ENCODE data around the gene GTF3C5. TPM values are rescaled to one million over a fixed set of nuclear protein-coding genes. Genes with fewer than 3 reads are reported as not detected.

GTF3C5 gene
- total and polyA plus RNA-seq, 10 of the 15 experiments (the other 5 are each of a cell fraction or from before 2014, with no cell fraction given) = 2.2 to 81.1 (median 68.7) TPM

DNA sequence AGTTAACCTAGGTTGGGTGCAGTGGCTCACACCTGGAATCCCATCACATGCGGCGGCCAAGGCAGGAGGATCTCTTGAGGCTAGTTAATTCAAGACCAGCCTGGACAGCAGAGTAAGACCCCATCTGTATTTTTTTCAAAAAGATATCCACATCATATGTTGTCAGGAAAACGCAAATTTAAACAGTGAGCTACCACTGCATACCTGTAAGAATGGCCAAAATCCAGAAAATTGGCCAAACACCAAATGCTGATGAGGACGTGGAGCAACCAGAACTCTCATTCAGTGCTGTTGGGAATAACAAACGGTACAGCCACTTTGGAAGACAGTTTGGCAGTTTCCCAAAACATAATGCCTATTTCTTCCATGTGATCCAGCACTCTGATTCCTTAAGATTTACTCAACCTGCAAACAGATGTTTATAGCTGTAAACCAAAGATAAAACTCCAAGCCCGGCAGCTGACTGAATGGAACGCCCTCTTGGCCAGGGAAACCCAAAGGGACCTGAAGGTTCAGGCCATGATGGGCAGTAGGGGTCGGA lies 43.4 kb downstream of the GTF3C5 start:
- no peak for ATAC-seq
- intact Hi-C loops (cut with micrococcal nuclease; ENCODE audit: unreplicated experiment) = no loop called here
- H3K79me2 ChIP-seq (ENCODE audit: control insufficient read depth, insufficient read depth, low read length) = no peaks in the 10 kb centered on the region
- H2AFZ ChIP-seq (ENCODE audit: control insufficient read depth, low read depth, low read length) = no peak overlapping the region
- CTCF ChIA-PET = interaction anchor here (0.6 to 1.6 kb wide), 3 partner anchors 8 to 51 kb away, joined by 3 to 5 read pairs (median 4); no protein-coding TSS in a partner anchor
- H3K4me2 ChIP-seq (ENCODE audit: control insufficient read depth, insufficient read depth) = no peak overlapping the region
- no peaks in the 10 kb centered on the region for H3K36me3 ChIP-seq (ENCODE audit: control insufficient read depth in 2 of 2, insufficient read depth in 2 of 2, low read length in 1 of 2)
- in situ Hi-C loops (cut with MboI) = no loop called here
- H3K4me1 ChIP-seq (ENCODE audit: control insufficient read depth, insufficient read depth, low read length) = no peaks in the 10 kb centered on the region
- WGBS (ENCODE audit: insufficient coverage, insufficient replicate concordance, low lambda C conversion rate, missing lambda C conversion rate) = 41% methylated on average over 8 of the region's 8 CpGs
- H3K27me3 ChIP-seq (replicated peaks in 1 of 2; ENCODE audit: control insufficient read depth in 2 of 2, insufficient read depth in 2 of 2, low read length in 1 of 2) = no peaks in the 10 kb centered on the region
- DNase-seq (ENCODE audit: low read depth, low spot score) = no peak
- H4K20me1 ChIP-seq (ENCODE audit: control insufficient read depth, insufficient read depth) = no peaks in the 10 kb centered on the region
- FAIRE-seq = no peak
- H3K9ac ChIP-seq (ENCODE audit: control insufficient read depth, insufficient read depth, low read length) = no peak overlapping the region
- BruUV-seq (replicated peaks) = no TSS peak
- no peak overlapping the region for H3K4me3 ChIP-seq
- H3K27ac ChIP-seq (ENCODE audit: control insufficient read depth, insufficient read depth) = no peak overlapping the region
- TF ChIP-seq HDAC2 (IDR thresholded peaks at IDR 0.05) (no peak), TCF7 (IDR thresholded peaks at IDR 0.05; ENCODE audit: borderline replicate concordance) (no peak), FOXM1 (IDR thresholded peaks at IDR 0.05; ENCODE audit: low read depth, low read length) (no peak), SRF (IDR thresholded peaks at IDR 0.05; ENCODE audit: low read depth in 2 of 2, low read length in 2 of 2) (no peak), BCL11A (IDR thresholded peaks at IDR 0.05; ENCODE audit: low read depth, low read length) (no peak), BHLHE40 (IDR thresholded peaks at IDR 0.05; ENCODE audit: borderline replicate concordance in 1 of 2, low read depth in 2 of 2, low read length in 1 of 2) (no peak)
- SMC1A ChIA-PET (ENCODE audit: uncharacterized antibody, unreplicated experiment) = no interaction called here
- RAD21 ChIA-PET (ENCODE audit: unreplicated experiment) = no interaction called here
- no peaks in the 10 kb centered on the region for H3K9me3 ChIP-seq (replicated peaks; ENCODE audit: control insufficient read depth, insufficient read depth, low read length)
- POLR2A ChIA-PET = no interaction called here

DNA sequence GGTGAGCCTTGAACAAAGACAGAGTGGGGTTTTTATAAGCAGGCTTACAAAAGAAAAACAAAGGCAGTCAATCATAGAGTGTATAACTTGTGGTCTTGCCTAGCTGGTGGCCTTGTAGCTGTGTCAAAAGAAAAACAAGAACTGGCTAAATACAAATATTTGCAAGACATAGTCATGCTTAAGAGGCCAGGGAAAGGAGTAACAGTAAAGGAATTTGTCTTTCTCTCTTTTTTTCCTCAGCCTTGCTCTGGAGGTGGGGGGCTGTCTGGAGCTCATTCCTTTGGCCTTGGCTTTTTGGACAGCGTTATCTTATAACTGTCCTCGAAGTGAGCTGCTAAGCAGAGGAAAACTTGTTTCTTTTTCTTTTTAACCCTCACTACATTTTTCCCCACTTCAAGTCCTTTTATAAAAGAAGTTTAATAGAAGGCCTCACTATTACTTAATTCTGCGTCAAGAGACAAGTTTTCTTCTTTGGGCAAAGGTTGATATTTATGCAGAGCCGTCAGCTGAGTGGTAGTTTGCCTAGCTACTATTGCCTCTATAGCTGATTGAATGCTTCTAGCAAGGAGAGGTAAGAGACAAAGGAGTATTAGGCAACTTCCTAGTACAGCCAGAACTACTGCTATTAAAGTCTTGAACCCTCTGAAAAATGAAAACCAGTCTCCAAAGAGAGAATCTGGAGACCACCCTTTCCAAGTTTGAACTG lies 45.3 kb downstream of the GTF3C5 start:
- ChIA-PET SMC1A (ENCODE audit: uncharacterized antibody, unreplicated experiment) (interaction anchor here (0.7 to 1.5 kb wide), 2 partner anchors 21 to 68 kb away, joined by 3 to 4 read pairs; no protein-coding TSS in a partner anchor), CTCF (interaction anchor here (1.1 to 1.3 kb wide), 2 partner anchors 23 to 68 kb away, joined by 3 read pairs; no protein-coding TSS in a partner anchor), POLR2A (interaction anchor here (1.5 kb wide), 1 partner anchor 46 kb away, joined by 3 read pairs; the partner anchor contains the start of gene GTF3C5), RAD21 (ENCODE audit: unreplicated experiment) (interaction anchor here (0.6 kb wide), 1 partner anchor 32 kb away, joined by 3 read pairs; no protein-coding TSS in a partner anchor)
- no peaks in the 10 kb centered on the region for H3K36me3 ChIP-seq (ENCODE audit: control insufficient read depth in 2 of 2, insufficient read depth in 2 of 2, low read length in 1 of 2)
- H3K9ac ChIP-seq (ENCODE audit: control insufficient read depth, insufficient read depth, low read length) = no peak overlapping the region
- BruUV-seq (replicated peaks) = no TSS peak
- DNase-seq (ENCODE audit: low read depth, low spot score) (no peak), FAIRE-seq (no peak), ATAC-seq (no peak)
- no peak overlapping the region for H2AFZ ChIP-seq (ENCODE audit: control insufficient read depth, low read depth, low read length)
- no peak overlapping the region for H3K4me3 ChIP-seq
- H3K9me3 ChIP-seq (replicated peaks; ENCODE audit: control insufficient read depth, insufficient read depth, low read length) = no peaks in the 10 kb centered on the region
- no peaks in the 10 kb centered on the region for H3K79me2 ChIP-seq (ENCODE audit: control insufficient read depth, insufficient read depth, low read length)
- in situ Hi-C loops (cut with MboI) (no loop called here), intact Hi-C loops (cut with micrococcal nuclease; ENCODE audit: unreplicated experiment) (no loop called here)
- 38% methylated on average over 4 of the region's 4 CpGs for WGBS (ENCODE audit: insufficient coverage, insufficient replicate concordance, low lambda C conversion rate, missing lambda C conversion rate)
- no peaks in the 10 kb centered on the region for H4K20me1 ChIP-seq (ENCODE audit: control insufficient read depth, insufficient read depth)
- H3K4me2 ChIP-seq (ENCODE audit: control insufficient read depth, insufficient read depth) = no peak overlapping the region
- H3K4me1 ChIP-seq (ENCODE audit: control insufficient read depth, insufficient read depth, low read length) = no peaks in the 10 kb centered on the region
- no peak overlapping the region for H3K27ac ChIP-seq (ENCODE audit: control insufficient read depth, insufficient read depth)
- H3K27me3 ChIP-seq (replicated peaks in 1 of 2; ENCODE audit: control insufficient read depth in 2 of 2, insufficient read depth in 2 of 2, low read length in 1 of 2) = no peaks in the 10 kb centered on the region; a peak in 1 of 4 replicates
- TF ChIP-seq NBN (IDR thresholded peaks at IDR 0.05) (no peak), NR2F1 (conservative IDR thresholded peaks at IDR 0.05) (no peak), EGR1 (IDR thresholded peaks at IDR 0.05; ENCODE audit: borderline replicate concordance in 1 of 2, low read depth in 2 of 2, low read length in 2 of 2) (no peak), MTA3 (IDR thresholded peaks at IDR 0.05; ENCODE audit: borderline replicate concordance, low read length) (no peak)
- TF ChIP-seq, protein P1, sequence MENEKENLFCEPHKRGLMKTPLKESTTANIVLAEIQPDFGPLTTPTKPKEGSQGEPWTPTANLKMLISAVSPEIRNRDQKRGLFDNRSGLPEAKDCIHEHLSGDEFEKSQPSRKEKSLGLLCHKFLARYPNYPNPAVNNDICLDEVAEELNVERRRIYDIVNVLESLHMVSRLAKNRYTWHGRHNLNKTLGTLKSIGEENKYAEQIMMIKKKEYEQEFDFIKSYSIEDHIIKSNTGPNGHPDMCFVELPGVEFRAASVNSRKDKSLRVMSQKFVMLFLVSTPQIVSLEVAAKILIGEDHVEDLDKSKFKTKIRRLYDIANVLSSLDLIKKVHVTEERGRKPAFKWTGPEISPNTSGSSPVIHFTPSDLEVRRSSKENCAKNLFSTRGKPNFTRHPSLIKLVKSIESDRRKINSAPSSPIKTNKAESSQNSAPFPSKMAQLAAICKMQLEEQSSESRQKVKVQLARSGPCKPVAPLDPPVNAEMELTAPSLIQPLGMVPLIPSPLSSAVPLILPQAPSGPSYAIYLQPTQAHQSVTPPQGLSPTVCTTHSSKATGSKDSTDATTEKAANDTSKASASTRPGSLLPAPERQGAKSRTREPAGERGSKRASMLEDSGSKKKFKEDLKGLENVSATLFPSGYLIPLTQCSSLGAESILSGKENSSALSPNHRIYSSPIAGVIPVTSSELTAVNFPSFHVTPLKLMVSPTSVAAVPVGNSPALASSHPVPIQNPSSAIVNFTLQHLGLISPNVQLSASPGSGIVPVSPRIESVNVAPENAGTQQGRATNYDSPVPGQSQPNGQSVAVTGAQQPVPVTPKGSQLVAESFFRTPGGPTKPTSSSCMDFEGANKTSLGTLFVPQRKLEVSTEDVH (IDR thresholded peaks at IDR 0.05; ENCODE audit: low read depth, partially characterized antibody) = no peak
